Measurements from ENCODE around the gene PIGU. TPM values are rescaled to one million over a fixed set of nuclear protein-coding genes. Genes with fewer than 3 reads are reported as not detected.

The PIGU gene
- total RNA-seq, 1 donor from 2014 or later = 40.1 TPM

DNA sequence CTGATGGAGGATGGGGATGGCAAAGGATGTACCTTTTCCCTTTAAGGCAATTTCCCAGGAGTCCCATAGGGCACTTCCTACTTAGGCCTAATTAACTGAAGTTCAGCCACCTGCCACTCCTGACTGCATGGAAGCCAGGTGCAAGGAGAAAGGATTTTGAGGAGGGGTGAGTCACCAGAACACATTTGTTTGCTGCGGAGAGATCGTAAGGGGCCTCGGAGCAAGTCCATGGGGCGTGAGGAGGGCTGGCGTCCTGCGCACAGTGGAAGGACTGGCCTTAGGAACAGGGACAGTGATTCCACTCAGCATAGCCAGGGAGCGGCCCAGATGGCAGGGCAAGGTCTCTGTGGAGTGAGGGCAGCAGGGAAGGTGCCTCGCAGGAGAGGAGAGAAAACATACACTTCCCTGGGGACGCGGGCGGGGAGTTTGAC, 130.1 kb downstream of the PIGU start:
- no peaks in the 10 kb centered on the region for H3K79me2 ChIP-seq (ENCODE audit: low read depth)
- H3K4me1 ChIP-seq = peaks cover 4% of the 10 kb centered on the region
- DNase-seq (ENCODE audit: low spot score) = no peak
- H2AFZ ChIP-seq (replicated peaks) = no peak overlapping the region
- Mint-ChIP-seq H3K4me1 (peaks cover 30% of the 10 kb centered on the region), H3K4me3 (no peak overlapping the region), H3K27me3 (ENCODE audit: insufficient read depth, low read depth) (peaks cover 4% of the 10 kb centered on the region), H3K36me3 (peaks cover 1% of the 10 kb centered on the region), H3K27ac (peak overlapping the region; percentile 44), H3K9me3 (no peaks in the 10 kb centered on the region)
- H3K36me3 ChIP-seq = no peaks in the 10 kb centered on the region
- H3K4me3 ChIP-seq = no peak overlapping the region
- H3F3A ChIP-seq (ENCODE audit: low read depth) = peaks cover 10% of the 10 kb centered on the region
- peaks cover 7% of the 10 kb centered on the region for H4K20me1 ChIP-seq (ENCODE audit: low read depth)
- TF ChIP-seq, protein P1, sequence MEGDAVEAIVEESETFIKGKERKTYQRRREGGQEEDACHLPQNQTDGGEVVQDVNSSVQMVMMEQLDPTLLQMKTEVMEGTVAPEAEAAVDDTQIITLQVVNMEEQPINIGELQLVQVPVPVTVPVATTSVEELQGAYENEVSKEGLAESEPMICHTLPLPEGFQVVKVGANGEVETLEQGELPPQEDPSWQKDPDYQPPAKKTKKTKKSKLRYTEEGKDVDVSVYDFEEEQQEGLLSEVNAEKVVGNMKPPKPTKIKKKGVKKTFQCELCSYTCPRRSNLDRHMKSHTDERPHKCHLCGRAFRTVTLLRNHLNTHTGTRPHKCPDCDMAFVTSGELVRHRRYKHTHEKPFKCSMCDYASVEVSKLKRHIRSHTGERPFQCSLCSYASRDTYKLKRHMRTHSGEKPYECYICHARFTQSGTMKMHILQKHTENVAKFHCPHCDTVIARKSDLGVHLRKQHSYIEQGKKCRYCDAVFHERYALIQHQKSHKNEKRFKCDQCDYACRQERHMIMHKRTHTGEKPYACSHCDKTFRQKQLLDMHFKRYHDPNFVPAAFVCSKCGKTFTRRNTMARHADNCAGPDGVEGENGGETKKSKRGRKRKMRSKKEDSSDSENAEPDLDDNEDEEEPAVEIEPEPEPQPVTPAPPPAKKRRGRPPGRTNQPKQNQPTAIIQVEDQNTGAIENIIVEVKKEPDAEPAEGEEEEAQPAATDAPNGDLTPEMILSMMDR (IDR thresholded peaks at IDR 0.05) = no peak
- no peak for TF ChIP-seq EZH2 (IDR thresholded peaks at IDR 0.05)
- no peak for TF ChIP-seq EZH2phosphoT487 (IDR thresholded peaks at IDR 0.05)
- no peak overlapping the region for H3K9ac ChIP-seq
- H3K27ac ChIP-seq = no peak overlapping the region
- peaks cover 7% of the 10 kb centered on the region for H3K27me3 ChIP-seq
- H3K9me3 ChIP-seq (ENCODE audit: low read depth) = no peaks in the 10 kb centered on the region
- H3K4me2 ChIP-seq = no peak overlapping the region

DNA sequence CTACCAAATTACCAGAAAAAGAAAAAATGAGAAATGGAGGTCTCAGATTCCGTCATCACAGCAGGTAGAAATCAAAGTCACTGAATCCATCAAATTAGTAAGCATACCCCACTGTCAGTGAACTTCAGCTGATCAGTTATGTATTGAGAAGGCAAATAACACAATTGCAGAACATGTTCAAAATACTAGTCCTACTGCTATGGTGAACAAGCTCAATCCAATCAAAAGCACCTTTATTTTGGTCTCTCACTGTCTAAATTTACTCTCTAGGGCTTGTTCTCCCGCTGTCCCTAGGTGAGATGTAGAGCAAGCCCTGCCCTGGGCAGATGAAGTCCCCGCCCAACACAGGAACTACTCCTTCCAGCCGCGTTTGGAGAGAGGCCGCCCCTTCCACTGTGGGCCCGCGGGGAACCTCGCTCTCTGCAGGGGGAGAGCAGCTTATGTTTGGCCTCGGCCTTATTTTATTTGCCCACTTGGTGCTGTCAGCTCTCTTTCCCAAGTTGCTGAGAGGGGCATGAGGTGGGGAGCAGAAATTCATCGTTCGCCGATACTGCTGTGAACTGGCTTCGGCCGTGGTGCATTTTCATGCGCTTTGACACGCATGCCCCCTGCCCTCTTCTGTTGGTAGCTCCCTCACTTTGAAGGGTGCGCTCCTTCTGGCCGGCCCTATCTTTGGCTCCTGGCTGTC, 132.6 kb downstream of the PIGU start:
- Histone ChIP-seq H3K9me3 (ENCODE audit: low read depth) (no peaks in the 10 kb centered on the region), H3K9ac (no peak overlapping the region), H3K4me2 (peak overlapping the region; percentile 62), H3K4me1 (peaks cover 4% of the 10 kb centered on the region), H3F3A (ENCODE audit: low read depth) (peaks cover 10% of the 10 kb centered on the region), H3K79me2 (ENCODE audit: low read depth) (no peaks in the 10 kb centered on the region), H3K27ac (no peak overlapping the region), H3K27me3 (peaks cover 7% of the 10 kb centered on the region), H4K20me1 (ENCODE audit: low read depth) (peaks cover 12% of the 10 kb centered on the region), H2AFZ (replicated peaks) (no peak overlapping the region), H3K4me3 (no peak overlapping the region), H3K36me3 (no peaks in the 10 kb centered on the region)
- DNase-seq (ENCODE audit: low spot score) = no peak
- Mint-ChIP-seq H3K36me3 (peaks cover 18% of the 10 kb centered on the region), H3K4me3 (no peak overlapping the region), H3K9me3 (no peaks in the 10 kb centered on the region), H3K27ac (no peak overlapping the region), H3K27me3 (ENCODE audit: insufficient read depth, low read depth) (peaks cover 7% of the 10 kb centered on the region), H3K4me1 (peaks cover 23% of the 10 kb centered on the region)
- TF ChIP-seq EZH2phosphoT487 (IDR thresholded peaks at IDR 0.05) (no peak), EZH2 (IDR thresholded peaks at IDR 0.05) (no peak)
- TF ChIP-seq, protein P1 (IDR thresholded peaks at IDR 0.05) = no peak

DNA sequence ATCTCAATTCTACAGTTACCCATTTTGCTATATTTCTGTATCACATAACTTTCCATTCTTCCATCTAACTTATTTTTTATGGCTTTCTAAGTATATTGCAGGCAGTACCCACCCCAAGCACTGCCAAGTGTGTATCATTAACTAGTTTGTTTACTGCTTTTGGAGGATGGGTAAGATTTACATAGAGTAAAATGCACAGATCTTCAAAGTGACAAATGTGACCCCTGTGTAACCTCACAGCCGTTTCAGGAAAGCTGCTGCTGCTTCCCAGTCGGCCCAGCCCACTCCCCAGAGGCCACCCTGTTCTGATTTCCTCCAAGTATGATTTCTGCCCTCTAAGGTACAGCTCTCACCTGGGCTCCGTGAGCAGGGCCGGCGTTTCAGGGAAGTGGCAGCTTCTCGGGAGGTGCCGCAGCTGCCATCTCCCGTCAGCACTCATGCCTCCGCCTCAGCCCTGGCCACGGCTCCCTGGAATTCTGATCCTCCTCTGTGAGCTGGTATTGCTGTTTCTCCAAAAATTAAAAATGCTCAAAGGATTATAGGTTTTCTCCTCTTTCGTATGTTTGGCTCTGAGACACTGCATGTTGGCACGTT, 133.3 kb downstream of the PIGU start:
- DNase-seq (ENCODE audit: low spot score) = no peak
- H3K9me3 ChIP-seq (ENCODE audit: low read depth) = no peaks in the 10 kb centered on the region
- H3K27me3 Mint-ChIP-seq (ENCODE audit: insufficient read depth, low read depth) = peaks cover 7% of the 10 kb centered on the region
- H3F3A ChIP-seq (ENCODE audit: low read depth) = peaks cover 10% of the 10 kb centered on the region
- no peak overlapping the region for H3K27ac Mint-ChIP-seq
- H3K79me2 ChIP-seq (ENCODE audit: low read depth) = no peaks in the 10 kb centered on the region
- peaks cover 7% of the 10 kb centered on the region for H3K27me3 ChIP-seq
- H3K4me3 Mint-ChIP-seq = no peak overlapping the region
- no peak overlapping the region for H3K4me2 ChIP-seq
- TF ChIP-seq EZH2 (IDR thresholded peaks at IDR 0.05) = no peak
- peaks cover 15% of the 10 kb centered on the region for H4K20me1 ChIP-seq (ENCODE audit: low read depth)
- H3K36me3 Mint-ChIP-seq = peaks cover 18% of the 10 kb centered on the region
- H3K4me1 Mint-ChIP-seq = peaks cover 21% of the 10 kb centered on the region
- H2AFZ ChIP-seq (replicated peaks) = no peak overlapping the region
- H3K4me3 ChIP-seq = no peak overlapping the region
- H3K36me3 ChIP-seq = no peaks in the 10 kb centered on the region
- no peak overlapping the region for H3K27ac ChIP-seq
- peaks cover 4% of the 10 kb centered on the region for H3K4me1 ChIP-seq
- no peak overlapping the region for H3K9ac ChIP-seq
- H3K9me3 Mint-ChIP-seq = no peaks in the 10 kb centered on the region

DNA sequence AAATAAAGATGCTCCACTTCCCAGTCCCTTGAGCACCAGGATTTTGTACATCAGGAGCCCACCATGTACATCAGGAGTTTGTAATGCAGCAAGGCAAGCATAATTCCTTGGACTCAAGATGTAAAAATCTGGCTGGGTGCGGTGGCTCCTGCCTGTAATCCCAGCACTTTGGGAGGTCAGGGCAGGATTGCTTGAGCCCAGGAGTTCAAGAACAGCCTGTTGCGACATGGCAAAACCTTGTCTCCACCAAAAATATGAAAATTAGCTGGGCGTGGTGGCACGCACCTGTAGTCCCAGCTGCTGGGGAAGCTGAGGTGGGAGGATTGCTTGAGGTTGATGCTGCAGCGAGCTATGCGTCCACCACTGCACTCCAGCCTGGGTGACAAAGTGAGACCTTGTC, 134.5 kb downstream of the PIGU start:
- TF ChIP-seq EZH2phosphoT487 (IDR thresholded peaks at IDR 0.05) = no peak
- no peak for TF ChIP-seq EZH2 (IDR thresholded peaks at IDR 0.05)
- Histone ChIP-seq H3K27me3 (peaks cover 7% of the 10 kb centered on the region), H2AFZ (replicated peaks) (no peak overlapping the region), H3K4me3 (no peak overlapping the region), H3K79me2 (ENCODE audit: low read depth) (no peaks in the 10 kb centered on the region), H3K36me3 (no peaks in the 10 kb centered on the region), H3K4me2 (no peak overlapping the region), H3K9me3 (ENCODE audit: low read depth) (no peaks in the 10 kb centered on the region), H3F3A (ENCODE audit: low read depth) (peaks cover 13% of the 10 kb centered on the region), H4K20me1 (ENCODE audit: low read depth) (peaks cover 15% of the 10 kb centered on the region), H3K9ac (no peak overlapping the region), H3K4me1 (peaks cover 4% of the 10 kb centered on the region), H3K27ac (no peak overlapping the region)
- H3K27me3 Mint-ChIP-seq (ENCODE audit: insufficient read depth, low read depth) = peaks cover 7% of the 10 kb centered on the region
- H3K4me1 Mint-ChIP-seq = peaks cover 15% of the 10 kb centered on the region
- H3K9me3 Mint-ChIP-seq = no peaks in the 10 kb centered on the region
- no peak overlapping the region for H3K4me3 Mint-ChIP-seq
- no peak overlapping the region for H3K27ac Mint-ChIP-seq
- H3K36me3 Mint-ChIP-seq = peaks cover 18% of the 10 kb centered on the region
- no peak for DNase-seq (ENCODE audit: low spot score)
